Measurements from ENCODE around the gene MPRIP.

GRCh38 chr17:17224137-17224536, 181.9 kb downstream of the MPRIP start:
- TF ChIP-seq, protein P1, sequence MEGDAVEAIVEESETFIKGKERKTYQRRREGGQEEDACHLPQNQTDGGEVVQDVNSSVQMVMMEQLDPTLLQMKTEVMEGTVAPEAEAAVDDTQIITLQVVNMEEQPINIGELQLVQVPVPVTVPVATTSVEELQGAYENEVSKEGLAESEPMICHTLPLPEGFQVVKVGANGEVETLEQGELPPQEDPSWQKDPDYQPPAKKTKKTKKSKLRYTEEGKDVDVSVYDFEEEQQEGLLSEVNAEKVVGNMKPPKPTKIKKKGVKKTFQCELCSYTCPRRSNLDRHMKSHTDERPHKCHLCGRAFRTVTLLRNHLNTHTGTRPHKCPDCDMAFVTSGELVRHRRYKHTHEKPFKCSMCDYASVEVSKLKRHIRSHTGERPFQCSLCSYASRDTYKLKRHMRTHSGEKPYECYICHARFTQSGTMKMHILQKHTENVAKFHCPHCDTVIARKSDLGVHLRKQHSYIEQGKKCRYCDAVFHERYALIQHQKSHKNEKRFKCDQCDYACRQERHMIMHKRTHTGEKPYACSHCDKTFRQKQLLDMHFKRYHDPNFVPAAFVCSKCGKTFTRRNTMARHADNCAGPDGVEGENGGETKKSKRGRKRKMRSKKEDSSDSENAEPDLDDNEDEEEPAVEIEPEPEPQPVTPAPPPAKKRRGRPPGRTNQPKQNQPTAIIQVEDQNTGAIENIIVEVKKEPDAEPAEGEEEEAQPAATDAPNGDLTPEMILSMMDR (IDR thresholded peaks at IDR 0.05): no peak
- TF ChIP-seq EP300 (IDR thresholded peaks at IDR 0.05) (no peak), POLR2A (IDR thresholded peaks at IDR 0.05) (no peak), POLR2AphosphoS5 (IDR thresholded peaks at IDR 0.05) (no peak)

All from sigmoid colon (tissue), 4 donors.